Measurements from ENCODE around the gene RABL2B.

RABL2B gene

DNA sequence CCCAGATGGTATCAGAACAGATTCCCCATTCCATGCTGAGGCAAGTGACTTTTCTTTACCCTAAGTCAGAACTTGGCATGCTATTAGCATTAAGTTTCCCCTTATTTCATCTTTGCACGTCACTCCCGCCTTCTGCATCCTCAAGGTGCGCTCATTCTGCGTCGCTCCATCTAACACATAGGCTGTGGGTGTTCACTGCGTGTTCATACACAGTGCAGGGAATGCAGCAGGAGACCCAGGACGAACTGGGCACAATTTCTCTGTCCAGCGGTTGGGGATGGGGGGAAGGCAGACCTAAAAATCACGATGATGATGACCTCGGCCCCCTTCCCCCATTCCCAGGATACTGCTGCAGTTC lies 65.1 kb downstream of the RABL2B start:
- TF ChIP-seq, protein P1, sequence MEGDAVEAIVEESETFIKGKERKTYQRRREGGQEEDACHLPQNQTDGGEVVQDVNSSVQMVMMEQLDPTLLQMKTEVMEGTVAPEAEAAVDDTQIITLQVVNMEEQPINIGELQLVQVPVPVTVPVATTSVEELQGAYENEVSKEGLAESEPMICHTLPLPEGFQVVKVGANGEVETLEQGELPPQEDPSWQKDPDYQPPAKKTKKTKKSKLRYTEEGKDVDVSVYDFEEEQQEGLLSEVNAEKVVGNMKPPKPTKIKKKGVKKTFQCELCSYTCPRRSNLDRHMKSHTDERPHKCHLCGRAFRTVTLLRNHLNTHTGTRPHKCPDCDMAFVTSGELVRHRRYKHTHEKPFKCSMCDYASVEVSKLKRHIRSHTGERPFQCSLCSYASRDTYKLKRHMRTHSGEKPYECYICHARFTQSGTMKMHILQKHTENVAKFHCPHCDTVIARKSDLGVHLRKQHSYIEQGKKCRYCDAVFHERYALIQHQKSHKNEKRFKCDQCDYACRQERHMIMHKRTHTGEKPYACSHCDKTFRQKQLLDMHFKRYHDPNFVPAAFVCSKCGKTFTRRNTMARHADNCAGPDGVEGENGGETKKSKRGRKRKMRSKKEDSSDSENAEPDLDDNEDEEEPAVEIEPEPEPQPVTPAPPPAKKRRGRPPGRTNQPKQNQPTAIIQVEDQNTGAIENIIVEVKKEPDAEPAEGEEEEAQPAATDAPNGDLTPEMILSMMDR (IDR thresholded peaks at IDR 0.05), result no peak
- no peak overlapping the region for H3K4me3 ChIP-seq
- no peak for DNase-seq (ENCODE audit: low spot score)
- H3K27ac ChIP-seq, result no peak overlapping the region

DNA sequence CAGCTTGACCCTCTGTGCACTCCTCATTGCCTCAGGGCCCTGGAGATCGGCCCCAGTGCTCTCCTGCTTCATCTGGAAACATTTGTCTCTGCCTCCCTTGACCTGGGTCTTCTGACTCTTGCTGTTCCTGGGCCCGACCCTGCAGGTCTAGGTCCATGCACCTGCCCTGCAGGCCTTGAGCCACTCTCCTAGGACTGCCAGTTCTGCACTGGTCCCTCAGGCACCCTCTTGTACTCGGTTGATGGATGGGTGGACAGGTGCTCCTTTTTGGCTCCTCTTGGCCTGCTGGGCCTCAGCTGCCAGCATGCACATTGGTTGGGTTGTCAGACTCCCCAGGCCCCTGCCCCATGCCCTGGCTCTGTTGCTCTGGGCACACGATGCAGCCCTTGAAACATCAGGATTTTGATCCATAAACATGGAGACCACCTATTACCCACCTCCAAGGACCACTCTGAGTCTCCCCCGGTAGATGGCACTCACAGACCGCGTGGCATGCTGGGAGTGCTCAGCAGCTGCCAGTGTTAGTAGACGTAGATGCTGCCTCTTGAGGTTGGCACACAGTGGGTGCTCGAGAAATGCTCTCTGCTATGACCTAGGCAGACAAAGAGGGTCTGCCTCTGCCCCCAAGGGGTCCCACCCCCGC lies 65.6 kb downstream of the RABL2B start:
- no peak overlapping the region for H3K4me3 ChIP-seq
- H3K27ac ChIP-seq, result no peak overlapping the region
- TF ChIP-seq, protein P1 (IDR thresholded peaks at IDR 0.05), result no peak
- DNase-seq (ENCODE audit: low spot score), result no peak
